HG03378 (cell line): Measurements from ENCODE around the gene DISC1.
"Not testable (repeated sequence)": the region's sequence is repeated elsewhere in the genome, so short reads cannot be mapped to it uniquely, and the experiment has no call there.

Experiments
- ATAC-seq: cut with Tn5 transposase; IDR thresholded peaks from one replicate; pipeline ENCODE4 v1.9.1; 2021; ENCODE audit warnings: mild to moderate bottlenecking, moderate library complexity; ENCODE audit not compliant: unreplicated experiment

The DISC1 gene

DNA sequence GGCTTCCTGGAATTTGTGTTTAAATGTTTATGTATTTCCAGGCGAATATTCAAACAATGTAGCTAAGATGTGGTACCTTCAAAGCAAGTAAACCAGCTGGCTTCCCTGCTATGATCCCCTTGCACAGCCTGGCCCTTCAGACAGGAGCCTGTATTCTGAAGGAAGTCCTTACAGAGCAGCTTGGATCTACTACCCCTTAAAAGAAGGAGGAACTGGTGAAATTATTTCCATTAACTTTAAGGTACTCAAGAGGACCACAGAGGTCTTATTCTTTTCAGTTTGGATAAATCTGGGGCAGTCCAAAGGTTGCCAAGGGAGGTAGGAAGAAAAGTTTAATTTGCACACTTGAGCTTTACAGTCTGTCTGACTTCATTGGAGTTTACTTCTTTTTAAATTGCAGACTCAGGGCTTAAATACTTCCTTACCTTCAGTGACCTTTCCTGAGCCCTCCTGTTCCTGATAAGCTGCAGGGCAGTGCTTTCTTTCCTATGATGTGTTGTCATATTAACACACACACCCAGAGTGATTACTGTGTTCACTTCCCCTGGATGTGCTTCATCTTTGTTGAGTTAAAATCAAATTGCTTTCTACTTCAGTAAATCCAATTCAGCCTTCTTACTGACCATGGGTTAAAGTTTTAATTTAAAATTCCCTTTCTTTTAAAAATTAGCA, 40.5 kb downstream of the DISC1 start:
- no peak for ATAC-seq

DNA sequence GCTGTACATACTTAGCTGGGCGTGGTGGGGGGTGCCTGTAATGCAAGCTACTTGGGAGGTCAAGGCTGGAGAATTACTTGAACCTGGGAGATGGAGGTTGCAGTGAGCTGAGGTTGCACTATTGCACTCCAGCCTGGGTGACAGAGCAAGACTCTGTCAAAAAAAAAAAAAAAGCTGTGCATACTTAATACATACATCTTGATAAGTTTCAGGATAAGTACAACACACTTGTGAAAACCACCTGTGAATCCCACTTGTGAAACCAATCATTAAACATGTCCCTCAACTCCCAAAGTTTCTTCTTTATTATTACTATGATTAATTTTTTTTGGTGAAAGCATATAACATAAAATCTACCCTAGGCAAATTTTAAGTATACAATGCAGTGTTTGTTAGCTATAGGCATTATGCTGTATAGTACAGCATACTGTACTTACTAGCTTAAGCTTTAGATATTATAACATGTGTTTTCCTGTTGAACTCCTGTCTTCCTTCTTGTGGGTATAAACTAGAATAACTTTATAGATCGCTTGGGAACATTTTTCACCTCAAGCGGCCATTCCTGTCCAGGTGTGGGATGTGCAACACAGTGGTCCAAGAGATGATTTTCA, 41.4 kb downstream of the DISC1 start:
- ATAC-seq: no peak

DNA sequence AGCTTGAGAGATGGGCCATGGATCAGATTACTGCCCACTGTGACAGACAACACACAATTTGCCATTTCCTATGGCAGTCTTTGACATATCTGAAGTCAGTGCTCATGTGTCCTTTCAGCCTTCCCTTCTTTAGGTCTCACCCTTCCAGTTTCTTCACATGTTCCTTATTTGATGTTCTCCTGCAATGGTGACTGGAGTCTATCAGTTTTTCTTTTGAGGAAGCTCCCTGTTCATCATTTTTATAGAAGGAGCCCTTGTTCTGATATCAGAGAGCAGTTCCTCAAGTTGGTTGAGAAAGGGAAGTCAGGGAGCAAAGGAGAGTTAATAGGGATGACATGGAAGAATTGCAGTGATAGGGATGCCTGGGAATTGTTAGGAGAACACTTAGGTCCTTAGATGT, 42.2 kb downstream of the DISC1 start:
- ATAC-seq: no peak

DNA sequence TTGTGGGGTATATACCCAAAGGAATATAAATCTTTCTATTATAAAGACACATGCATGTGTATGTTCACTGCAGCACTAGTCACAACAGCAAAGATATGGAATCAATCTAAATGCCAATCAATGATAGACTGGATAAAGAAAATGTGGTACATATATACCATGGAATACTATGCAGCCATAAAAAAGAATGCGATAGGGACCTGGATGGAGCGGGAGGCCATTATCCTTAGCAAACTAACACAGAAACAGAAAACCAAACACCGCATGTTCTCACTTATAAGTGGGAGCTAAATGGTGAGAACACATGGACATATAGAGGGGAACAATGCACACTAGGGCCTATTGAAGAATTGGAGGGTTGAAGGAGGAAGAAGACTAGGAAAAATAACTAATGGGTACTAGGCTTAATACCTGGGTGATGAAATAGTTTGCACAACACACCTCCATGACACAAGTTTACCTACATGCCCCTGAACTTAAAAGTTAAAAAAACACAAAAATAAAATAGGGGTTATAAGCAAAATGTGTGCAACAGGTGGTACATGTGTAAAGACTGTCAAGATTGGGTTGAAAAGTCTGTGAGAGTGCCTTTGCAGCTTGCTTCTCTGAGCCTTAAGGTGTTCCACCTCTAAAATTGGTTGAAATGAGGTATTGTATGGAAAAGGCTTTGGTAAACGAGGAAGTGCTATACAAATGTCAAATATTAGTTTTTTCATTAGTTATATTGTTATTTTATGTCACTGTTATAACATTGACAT, 43.5 kb downstream of the DISC1 start:
- ATAC-seq: not testable (repeated sequence)

DNA sequence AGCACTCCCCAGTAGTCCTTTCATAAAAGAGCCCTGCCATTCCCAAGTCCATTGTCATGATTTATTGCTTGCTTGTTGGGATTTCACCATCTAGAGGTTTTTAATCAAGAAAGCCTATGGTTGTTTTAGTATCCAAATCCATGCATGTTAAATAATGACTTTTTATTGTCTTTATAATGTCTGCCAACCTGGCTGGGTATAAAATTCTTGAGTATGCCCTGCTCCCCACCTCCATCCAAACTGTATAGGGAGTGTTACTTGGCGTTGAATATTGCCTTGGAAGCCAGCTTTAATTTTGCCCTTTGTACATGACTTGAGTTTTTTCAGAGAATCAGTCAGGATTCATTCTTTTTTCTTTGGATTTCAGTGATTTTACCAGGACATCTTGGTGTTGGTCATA, 44.2 kb downstream of the DISC1 start:
- no peak for ATAC-seq

DNA sequence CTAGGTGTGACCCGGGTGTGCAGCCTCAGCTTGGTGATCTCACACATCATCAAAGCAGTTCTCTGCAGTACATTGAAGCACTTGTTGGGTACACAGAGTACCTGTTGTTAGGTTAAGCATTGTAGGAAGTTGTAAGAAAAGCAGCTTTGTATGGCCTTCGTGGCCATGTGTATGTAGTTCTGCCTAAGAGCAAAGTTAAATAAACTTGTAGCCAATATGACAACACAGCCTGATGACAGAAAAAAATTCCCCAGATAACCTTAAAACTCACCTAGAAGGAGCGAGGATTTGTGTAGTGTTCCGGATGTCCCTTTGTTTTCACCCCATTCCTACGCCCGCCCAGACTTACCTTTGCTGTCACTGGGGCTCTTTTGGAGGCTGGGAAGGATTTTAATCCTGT, 48.0 kb downstream of the DISC1 start:
- no peak for ATAC-seq

DNA sequence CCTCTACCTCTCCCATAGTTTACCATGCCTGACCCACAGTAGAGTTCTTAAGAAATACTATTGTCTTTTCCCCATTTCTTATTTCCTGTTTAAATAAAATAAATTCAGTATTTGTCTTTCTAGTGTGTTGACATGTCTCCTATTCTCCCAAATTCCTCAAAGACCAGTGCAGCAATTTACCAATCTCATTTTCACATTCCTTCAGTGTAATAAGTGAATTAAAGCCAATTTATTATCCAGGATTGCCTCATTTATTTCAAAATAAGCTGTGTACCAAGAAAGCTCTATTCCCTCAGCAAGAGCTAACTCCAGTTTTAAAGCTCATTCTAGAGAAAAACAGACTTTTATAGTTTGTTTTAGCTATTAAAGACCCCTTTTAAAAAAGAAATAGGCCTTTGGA, 49.9 kb downstream of the DISC1 start:
- ATAC-seq: no peak

DNA sequence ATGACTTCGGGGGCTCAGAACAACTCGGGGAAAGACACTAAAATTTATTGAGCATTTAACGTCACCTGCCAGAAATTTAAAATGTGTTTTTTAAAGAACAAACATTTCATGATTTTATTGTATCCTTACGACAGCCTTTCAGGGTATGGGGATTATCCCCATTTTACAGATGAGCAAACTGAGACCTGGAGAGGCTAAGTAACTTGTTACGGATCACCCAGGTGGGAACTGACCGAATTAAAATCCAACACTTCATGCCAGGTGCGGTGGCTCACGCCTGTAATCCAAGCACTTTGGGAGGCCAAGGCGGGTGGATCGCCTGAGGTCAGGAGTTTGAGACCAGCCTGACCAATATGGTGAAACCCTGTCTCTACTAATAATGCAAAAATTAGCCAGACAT, 50.9 kb downstream of the DISC1 start:
- ATAC-seq: no peak

DNA sequence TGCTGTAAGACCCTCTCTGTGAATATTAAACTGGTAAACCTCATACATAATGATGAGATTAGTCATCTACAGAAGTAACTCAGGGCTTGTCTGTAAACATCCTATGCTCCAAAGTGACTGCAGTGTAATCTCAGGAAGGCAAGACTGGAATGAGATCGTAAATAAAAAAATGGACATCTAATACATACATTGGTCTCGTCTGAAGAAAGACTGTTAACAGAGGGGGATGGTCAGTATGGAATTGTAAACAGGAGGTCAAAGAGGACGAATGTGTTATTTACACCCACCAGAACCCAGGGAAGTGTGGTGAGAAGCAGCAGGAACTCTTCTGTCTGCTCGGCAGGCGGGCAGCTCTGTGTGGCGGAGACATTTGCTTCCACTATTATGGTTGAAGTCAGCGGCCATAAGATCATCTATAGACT, 51.4 kb downstream of the DISC1 start:
- no peak for ATAC-seq

DNA sequence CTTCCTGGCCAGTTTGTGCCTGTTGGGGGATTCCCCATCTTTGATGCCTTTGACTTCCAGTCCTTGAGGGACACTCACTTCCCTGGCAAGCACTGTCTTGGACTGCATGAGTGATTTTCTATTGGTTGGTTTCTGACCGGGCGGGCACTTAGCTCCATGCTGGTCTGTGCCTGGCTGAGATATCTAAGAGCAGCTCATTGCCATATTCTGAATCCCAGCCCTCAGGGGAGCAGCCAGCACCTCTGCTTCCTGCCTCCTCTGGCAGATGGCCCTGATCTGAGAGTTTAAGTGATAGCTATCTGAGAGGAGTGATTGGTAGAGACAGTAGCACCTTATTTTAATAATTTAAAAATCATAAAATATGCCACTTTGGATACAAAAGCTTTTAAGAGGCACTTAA, 52.5 kb downstream of the DISC1 start:
- ATAC-seq: no peak

DNA sequence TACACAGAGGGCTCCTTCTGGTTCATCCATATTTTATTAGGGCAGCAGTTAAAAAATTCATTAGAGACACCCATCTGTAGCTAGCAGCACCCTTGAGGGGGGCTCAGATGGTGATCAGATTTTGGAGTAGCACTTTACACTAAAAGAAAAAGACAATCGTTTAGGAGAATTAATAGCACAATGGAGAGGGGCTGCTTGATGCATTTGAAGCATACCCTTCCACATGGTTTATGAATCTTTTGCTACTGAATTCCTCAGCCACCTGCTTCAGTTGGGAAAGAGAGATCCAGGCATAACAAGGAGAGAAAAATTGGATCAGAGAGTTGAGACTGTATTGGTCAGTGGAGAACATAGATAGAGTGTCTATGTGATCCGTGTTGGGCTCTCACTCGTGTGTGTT, 54.4 kb downstream of the DISC1 start:
- ATAC-seq: no peak

DNA sequence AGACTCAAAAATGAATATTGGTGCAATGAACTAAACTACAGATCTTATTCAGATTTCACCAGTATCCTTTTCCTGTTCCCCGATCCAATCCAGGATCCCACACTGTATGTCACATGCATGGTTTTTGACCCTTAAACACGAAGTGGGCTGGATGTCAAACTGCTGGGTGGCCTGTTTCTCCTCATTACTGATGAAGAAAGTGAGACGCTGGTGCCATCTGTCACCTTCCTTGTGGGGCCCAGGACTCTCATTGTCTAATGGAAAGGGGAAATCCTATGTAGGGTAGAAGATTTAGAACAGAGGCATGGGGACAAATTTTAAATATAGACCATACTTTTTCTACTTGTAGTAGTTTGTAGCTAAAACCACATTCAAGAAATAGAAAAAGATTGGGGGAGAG, 56.2 kb downstream of the DISC1 start:
- no peak for ATAC-seq

DNA sequence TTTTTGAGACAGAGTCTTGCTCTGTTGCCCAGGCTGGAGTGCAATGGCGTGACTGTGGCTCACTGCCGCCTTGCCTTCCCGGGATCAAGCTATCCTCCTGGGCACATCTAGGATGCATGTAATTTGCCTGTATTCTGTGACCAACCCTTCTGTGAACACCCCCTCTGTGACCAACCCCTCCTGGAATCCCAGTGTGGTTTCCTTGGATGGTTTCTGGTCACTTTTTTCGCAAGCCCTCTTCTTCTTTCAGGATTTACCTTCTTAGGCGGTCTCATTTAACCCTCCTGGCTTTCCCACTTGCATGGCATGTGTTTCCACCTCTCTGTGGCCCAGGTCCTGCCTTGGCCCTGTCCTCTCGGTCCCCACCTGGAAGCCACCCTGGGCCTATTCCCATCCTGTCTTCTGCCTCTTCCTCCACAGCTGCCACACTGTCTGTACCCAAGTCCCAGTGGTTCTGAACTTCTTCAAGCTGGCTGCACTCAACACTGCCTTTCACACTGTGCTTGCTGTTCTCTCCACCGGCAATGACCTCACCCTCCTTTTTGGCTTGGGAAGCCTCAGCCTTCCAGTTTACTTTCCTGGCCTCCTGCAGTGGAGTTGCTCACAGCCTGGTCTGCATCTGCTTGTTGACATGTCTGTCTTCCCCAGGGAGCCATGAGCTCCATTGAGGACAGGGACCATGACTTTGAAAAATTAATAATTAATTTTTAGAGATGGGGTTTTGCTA, 57.0 kb downstream of the DISC1 start:
- ATAC-seq: no peak

DNA sequence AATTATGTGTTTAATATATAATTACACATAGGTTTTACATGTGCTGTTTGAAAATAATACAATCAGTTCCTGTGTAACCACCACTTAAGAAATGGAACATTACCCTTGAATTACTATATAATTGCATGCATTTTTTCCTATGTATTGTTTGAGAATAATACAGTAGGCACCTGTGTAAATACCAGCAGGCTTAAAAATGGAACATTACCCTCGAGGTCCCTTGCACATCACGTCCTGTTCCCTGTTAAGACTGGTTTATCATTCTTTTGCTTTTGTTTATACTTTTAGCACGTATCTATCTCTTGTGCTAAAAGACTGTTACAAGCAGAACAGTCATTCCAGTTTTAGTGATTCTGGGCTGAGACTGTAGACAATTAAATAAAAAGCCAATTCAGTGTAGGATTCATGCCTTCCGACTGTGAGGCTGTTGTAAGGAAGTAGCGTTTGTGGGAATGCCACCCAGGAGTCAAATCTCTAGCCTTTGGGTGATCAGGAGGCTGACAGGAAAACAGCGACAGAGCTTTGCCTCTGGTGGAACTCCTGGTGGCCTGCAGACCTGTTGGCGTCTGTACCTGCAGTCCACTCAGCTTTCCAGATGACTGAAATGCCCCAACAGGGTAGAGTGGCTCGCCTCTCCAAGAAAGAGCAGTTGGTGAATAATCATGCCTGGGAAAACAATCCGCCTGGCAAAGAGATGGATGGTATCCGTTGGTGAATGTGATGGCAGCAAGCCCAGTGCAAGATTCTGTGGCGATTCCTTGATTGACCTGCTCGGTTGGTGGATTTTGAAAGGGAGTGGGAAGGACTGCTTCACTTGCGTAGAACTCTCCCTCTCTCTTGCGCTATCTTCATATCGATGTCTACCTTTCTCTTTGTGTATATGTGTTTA, 58.0 kb downstream of the DISC1 start:
- no peak for ATAC-seq

DNA sequence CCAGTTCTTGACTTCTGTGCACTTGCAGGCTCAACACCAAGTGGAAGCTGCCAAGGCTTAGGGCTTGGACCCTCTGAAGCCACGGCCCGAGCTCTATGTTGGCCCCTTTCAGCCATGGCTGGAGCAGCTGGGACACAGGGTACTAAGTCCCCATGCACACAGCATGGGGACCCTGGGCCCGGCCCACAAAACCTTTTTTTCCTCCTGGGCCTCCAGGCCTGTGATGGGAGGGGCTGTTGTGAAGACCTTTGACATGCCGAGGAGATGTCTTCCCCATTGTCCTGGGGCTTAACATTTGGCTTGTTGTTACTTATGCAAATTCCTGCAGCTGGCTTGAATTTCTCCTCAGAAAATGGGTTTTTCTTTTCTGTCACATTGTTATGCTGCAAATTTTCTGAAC, 59.8 kb downstream of the DISC1 start:
- no peak for ATAC-seq

DNA sequence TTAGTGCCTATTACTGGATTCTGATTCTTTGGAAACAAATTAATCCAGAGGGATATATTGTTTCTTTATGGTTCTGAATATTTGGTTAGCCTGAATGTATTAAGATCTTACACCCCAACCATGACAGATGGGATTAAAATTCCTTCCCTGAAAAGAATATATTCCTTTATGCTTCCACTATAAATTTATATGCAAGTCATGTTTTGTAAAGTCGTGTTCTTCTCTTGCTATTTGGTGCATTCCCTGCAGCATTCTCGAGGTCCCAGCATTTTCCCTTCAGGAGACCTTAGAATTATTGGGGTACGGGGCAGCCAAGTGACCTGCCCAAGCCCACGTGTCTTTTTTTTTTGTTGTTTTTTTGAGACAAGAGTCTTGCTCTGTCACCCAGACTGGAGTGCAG, 62.4 kb downstream of the DISC1 start:
- ATAC-seq: no peak

DNA sequence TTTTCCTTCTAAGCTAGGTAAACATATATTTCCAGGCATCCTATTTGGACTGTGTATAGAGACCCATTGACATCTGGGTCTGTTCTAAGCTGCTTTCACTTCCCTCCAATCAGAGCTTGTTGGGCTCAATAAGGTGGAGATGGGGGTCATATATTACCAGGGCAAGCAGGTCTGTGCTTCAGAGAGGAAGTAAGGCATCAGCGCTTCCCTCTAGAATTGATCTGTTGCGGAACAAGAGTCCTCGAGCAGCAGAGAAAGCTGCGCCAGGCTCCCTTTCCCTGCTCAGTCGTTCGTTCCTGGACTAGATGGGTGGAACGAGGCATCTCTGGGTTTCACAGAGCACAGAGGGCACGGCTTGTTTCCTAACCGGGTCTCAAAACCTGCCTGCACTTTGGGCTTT, 63.5 kb downstream of the DISC1 start:
- ATAC-seq: no peak

DNA sequence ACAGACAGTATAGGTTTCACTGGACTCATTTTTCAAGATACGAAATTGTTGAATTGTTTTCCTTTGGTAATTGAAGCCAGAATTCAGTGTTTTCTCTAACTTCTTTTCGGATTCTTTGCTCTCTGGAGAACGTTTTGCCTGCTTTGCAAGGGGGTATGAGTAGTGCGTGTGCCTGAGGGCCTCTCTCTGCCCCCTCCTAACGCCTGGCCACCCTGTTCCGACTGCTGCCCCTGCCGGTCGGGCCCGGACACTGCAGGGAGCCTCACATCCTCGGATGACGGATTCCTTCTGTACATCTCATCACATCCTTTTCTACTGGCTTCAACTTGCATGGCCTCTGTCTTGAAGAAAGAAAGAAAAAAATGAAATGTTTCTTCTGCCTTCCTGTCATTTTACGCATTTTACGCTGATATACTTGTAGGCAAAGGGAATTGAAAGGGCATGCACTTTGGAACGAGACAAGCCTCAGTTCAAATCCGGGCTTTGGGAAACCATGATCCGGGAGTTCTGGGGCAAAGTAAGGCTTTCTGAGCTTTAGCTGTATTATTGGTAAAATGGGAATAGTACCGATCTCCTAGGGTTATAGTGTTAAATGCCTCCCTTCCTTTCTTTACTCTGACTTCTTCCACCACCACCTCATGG, 65.1 kb downstream of the DISC1 start:
- no peak for ATAC-seq

DNA sequence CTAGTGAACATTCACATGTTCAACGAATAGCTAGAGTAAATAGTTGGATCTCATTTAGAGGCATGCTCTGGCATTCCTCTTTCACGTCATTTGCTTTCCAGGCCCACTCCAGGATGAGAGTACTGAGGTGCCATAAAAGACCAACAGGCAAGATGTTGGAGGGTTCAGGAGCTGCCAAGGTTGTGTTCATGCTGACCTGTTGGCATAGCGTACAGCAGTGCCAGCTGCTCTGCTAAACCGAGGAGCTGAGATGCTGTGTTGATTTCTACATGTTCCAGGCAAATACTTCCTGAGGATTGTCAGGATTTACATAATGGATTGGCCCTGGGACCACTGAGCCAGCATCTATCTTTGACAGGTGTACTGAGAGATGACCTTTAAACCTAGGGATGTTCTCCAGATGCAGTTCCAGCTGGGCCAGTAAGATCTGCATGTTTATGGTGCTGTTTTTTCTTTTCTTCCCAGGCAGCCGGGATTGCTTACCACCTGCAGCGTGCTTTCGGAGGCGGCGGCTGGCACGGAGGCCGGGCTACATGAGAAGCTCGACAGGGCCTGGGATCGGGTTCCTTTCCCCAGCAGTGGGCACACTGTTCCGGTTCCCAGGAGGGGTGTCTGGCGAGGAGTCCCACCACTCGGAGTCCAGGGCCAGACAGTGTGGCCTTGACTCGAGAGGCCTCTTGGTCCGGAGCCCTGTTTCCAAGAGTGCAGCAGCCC, 66.9 kb downstream of the DISC1 start:
- ATAC-seq: no peak

DNA sequence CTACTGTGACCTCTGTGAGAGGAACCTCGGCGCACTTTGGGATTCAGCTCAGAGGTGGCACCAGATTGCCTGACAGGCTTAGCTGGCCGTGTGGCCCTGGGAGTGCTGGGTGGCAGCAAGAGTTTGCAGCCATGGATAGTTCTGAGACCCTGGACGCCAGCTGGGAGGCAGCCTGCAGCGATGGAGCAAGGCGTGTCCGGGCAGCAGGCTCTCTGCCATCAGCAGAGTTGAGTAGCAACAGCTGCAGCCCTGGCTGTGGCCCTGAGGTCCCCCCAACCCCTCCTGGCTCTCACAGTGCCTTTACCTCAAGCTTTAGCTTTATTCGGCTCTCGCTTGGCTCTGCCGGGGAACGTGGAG, 67.5 kb downstream of the DISC1 start:
- no peak for ATAC-seq
